ENCODE results near the gene FBLIM1.

DNA sequence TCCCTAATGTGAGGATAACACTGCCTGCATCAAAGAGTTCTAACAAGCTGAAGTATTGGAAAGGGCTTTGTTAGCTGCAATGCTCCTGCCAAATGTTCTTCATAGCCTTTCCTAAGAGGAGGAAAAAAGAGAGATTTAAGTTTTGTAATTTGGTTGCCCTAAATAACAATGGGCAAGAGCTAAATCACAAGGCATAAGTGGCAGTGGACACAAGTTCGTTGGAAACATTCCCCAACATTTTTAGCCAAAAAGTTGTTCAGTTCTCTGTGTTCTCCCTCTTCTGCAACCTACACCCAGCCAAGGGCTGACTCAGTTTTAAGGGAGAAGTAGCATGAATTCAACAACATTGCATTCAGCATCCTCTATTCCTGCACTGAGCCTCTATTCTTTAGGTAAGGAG is 51.5 kb downstream of the FBLIM1 start:
- TF ChIP-seq CTCF (IDR thresholded peaks at IDR 0.05) (no peak), POLR2A (IDR thresholded peaks at IDR 0.05) (no peak)

Data from stomach (tissue), 4 donors.